Spleen (tissue), 7 donors: Measurements from ENCODE around the gene SERPINA10.

Source experiments
- CTCF ChIP-seq, 11 experiments: fragments of 200-600 bp in 7 of 11; fragments of 450-650 bp in 4 of 11; sonication (generic) in 4 of 11; IDR thresholded peaks in 8 of 11; conservative IDR thresholded peaks in 3 of 11; 1 replicate in 7 of 11; 2 replicates in 4 of 11; pipeline versions ENCODE4 v1.4.0 to v1.8.0; 2016 to 2021; ENCODE audit warnings: antibody characterized with exemption in 11 of 11, inconsistent platforms in 4 of 11, mild to moderate bottlenecking in 1 of 11
- POLR2A ChIP-seq, 3 donors: fragments of 450-650 bp; IDR thresholded peaks; one replicate each; pipeline ENCODE4 v1.5.1; 2017; ENCODE audit warnings: antibody characterized with exemption in 3 of 3, mild to moderate bottlenecking in 1 of 3
- donor health status: DM: no; HTN: no; CAD: no; lungs with moderate emphysema.
- donor health status: DM: no; HTN: no; CAD: no.
- donor health status: DM: no; HTN: no; CAD: no.

- TF ChIP-seq CTCF (IDR thresholded peaks at IDR 0.05 in 8 of 11, conservative IDR thresholded peaks at IDR 0.05 in 3 of 11) (no peak), POLR2A (IDR thresholded peaks at IDR 0.05) (no peak)
Measured at GRCh38 chr14:94293578-94293924, 483 bp upstream of the SERPINA10 start.
